GM19023 (cell line): ENCODE data around the gene BMI1.

ENCODE experiments used
- ATAC-seq: cut with Tn5 transposase; IDR thresholded peaks from one replicate; pipeline ENCODE4 v1.9.1; 2021; ENCODE audit warnings: mild to moderate bottlenecking, moderate library complexity; ENCODE audit not compliant: unreplicated experiment

Gene BMI1

GRCh38 chr10:22365644-22366434, 44.9 kb downstream of the BMI1 start:
- no peak for ATAC-seq

GRCh38 chr10:22366435-22366703, 45.5 kb downstream of the BMI1 start:
- no peak for ATAC-seq

- no peak for ATAC-seq
Observed at GRCh38 chr10:22366771-22367170, 45.9 kb downstream of the BMI1 start.

- ATAC-seq = no peak
Observed at GRCh38 chr10:22367471-22367870, 46.6 kb downstream of the BMI1 start.

- no peak for ATAC-seq
Observed at GRCh38 chr10:22368402-22368801, 47.5 kb downstream of the BMI1 start.

GRCh38 chr10:22368981-22369380, 48.1 kb downstream of the BMI1 start:
- no peak for ATAC-seq

- ATAC-seq = no peak
Observed at GRCh38 chr10:22369434-22370072, 48.7 kb downstream of the BMI1 start.

- no peak for ATAC-seq
Observed at GRCh38 chr10:22370320-22370719, 49.4 kb downstream of the BMI1 start.

- no peak for ATAC-seq
Observed at GRCh38 chr10:22372298-22372697, 51.4 kb downstream of the BMI1 start.

GRCh38 chr10:22372917-22373316, 52.0 kb downstream of the BMI1 start:
- ATAC-seq = no peak

- no peak for ATAC-seq
Observed at GRCh38 chr10:22374489-22375126, 53.7 kb downstream of the BMI1 start.

GRCh38 chr10:22379059-22379458, 58.2 kb downstream of the BMI1 start:
- peak; percentile 42 for ATAC-seq
